ENCODE results near the gene IPO4.

- no peak for TF ChIP-seq CTCF (IDR thresholded peaks at IDR 0.05)
- TF ChIP-seq ZFX (IDR thresholded peaks at IDR 0.05; ENCODE audit: borderline replicate concordance), result no peak
Measured at GRCh38 chr14:24167469-24168114, 21.0 kb downstream of the IPO4 start.

Measured in 22Rv1 (cell line).